Tibial nerve (tissue), 4 donors: ENCODE results near the gene APLP1. TPM values are rescaled to one million over a fixed set of nuclear protein-coding genes. Genes with fewer than 3 reads are reported as not detected.
"Not testable (repeated sequence)": the region's sequence is repeated elsewhere in the genome, so short reads cannot be mapped to it uniquely, and the experiment has no call there.

Source experiments
- DNase-seq, 2 donors: peaks; one replicate each; pipeline ENCODE4 v3.0.0-alpha.2; 2019; ENCODE audit warnings: low spot score in 2 of 2
- H3K27ac ChIP-seq, 4 donors: fragments of 200-600 bp; sonication (generic) in 3 of 4; one replicate each; pipeline ENCODE4 v1.5.1; 2017 to 2019; ENCODE audit warnings: mild to moderate bottlenecking in 1 of 4
- H3K27me3 ChIP-seq, 2 donors: fragments of 200-600 bp; sonication (generic) in 1 of 2; one replicate each; pipeline versions ENCODE4 v1.5.1 to v1.6.0; 2017 to 2019
- H3K36me3 ChIP-seq, 3 donors: fragments of 200-600 bp; sonication (generic); one replicate each; pipeline ENCODE4 v1.5.1; 2018 to 2019
- H3K4me1 ChIP-seq, 4 donors: fragments of 200-600 bp; sonication (generic) in 3 of 4; one replicate each; pipeline ENCODE4 v1.5.1; 2017 to 2019
- H3K4me3 ChIP-seq, 4 donors: fragments of 200-600 bp; sonication (generic) in 3 of 4; one replicate each; pipeline ENCODE4 v1.5.1; 2017 to 2019; ENCODE audit warnings: mild to moderate bottlenecking in 1 of 4, moderate library complexity in 1 of 4
- H3K9me3 ChIP-seq, 4 donors: fragments of 200-600 bp; sonication (generic) in 3 of 4; one replicate each; pipeline ENCODE4 v1.5.1; 2017 to 2019
- CTCF ChIP-seq, 5 experiments: fragments of 200-600 bp in 3 of 5; fragments of 450-650 bp in 2 of 5; sonication (generic) in 3 of 5; IDR thresholded peaks; one replicate each; pipeline ENCODE4 v1.5.1; 2016 to 2019; ENCODE audit warnings: antibody characterized with exemption in 5 of 5, mild to moderate bottlenecking in 3 of 5, moderate library complexity in 2 of 5
- EP300 ChIP-seq, 2 donors: sonication (generic); formaldehyde crosslinking; IDR thresholded peaks; one replicate each; pipeline ENCODE4 v1.6.1; 2017; ENCODE audit warnings: antibody characterized with exemption in 2 of 2, mild to moderate bottlenecking in 1 of 2
- POLR2A ChIP-seq, 2 donors: fragments of 450-650 bp; IDR thresholded peaks; one replicate each; pipeline ENCODE4 v1.6.1; 2017; ENCODE audit warnings: antibody characterized with exemption in 2 of 2, mild to moderate bottlenecking in 2 of 2, moderate library complexity in 2 of 2
- WGBS, 2 donors: methylation state at CpG; one replicate each; pipeline ENCODE4 v1.1.5; 2018; 5-methylcytosine and 5-hydroxymethylcytosine counted together
- total RNA-seq, 4 donors: library from RNA; depleted of rRNA; stranded (reverse); fragments of >200 nt; gene quantifications; one replicate each; pipeline ENCODE4 v1.1.0, GENCODE V29; 2016

APLP1 gene
- total RNA-seq, 4 donors from 2014 or later: 8.7 to 19.7 (median 10.7) TPM

GRCh38 chr19:35832054-35832453 lies 36.3 kb upstream of the APLP1 start:
- H3K4me1 ChIP-seq: no peaks in the 10 kb centered on the region
- TF ChIP-seq EP300 (IDR thresholded peaks at IDR 0.05) (no peak), CTCF (IDR thresholded peaks at IDR 0.05) (no peak)
- WGBS, 2 donors: 68 to 74% methylated on average over 4 of the region's 4 CpGs
- no peaks in the 10 kb centered on the region for H3K36me3 ChIP-seq
- no peaks in the 10 kb centered on the region for H3K9me3 ChIP-seq
- H3K4me3 ChIP-seq: no peak overlapping the region
- H3K27me3 ChIP-seq: peaks cover 0 to 33% of the 10 kb centered on the region in 2 donors
- H3K27ac ChIP-seq: no peak overlapping the region
- no peak for DNase-seq

DNA sequence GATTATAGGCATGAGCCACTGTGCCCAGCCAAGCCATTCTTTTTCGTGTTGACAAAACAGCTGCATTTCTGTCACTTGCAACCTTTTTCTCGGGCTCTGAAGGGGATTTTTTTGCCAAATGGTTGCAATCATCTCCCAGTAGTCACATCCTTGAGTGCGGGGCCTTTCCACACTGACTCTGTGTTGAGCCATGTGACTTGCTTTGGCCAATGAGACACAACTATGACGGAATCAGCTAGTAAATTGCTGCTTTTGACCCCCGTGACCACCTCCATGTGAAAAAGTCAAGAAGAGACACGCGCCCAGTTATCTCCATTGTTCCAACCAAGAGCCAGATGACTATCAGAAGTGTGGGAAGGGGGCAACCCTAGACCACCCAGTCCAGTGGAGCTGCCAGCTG lies 34.4 kb upstream of the APLP1 start:
- Histone ChIP-seq H3K36me3 (no peaks in the 10 kb centered on the region), H3K27me3 (peaks cover 0 to 27% of the 10 kb centered on the region in 2 donors), H3K9me3 (peaks cover 0 to 17% (median 2%) of the 10 kb centered on the region in 4 donors), H3K27ac (no peak overlapping the region), H3K4me3 (no peak overlapping the region), H3K4me1 (no peaks in the 10 kb centered on the region)
- WGBS, 2 donors: 45 to 62% methylated on average over 7 of the region's 7 CpGs
- TF ChIP-seq POLR2A (IDR thresholded peaks at IDR 0.05): no peak
- no peak for TF ChIP-seq CTCF (IDR thresholded peaks at IDR 0.05)
- TF ChIP-seq EP300 (IDR thresholded peaks at IDR 0.05): no peak
- DNase-seq: no peak

- H3K27ac ChIP-seq, DNase-seq, H3K4me3 ChIP-seq, H3K4me1 ChIP-seq, H3K36me3 ChIP-seq: not testable (repeated sequence)
- peaks cover 0 to 36% (median 5%) of the 10 kb centered on the region in 4 donors for H3K9me3 ChIP-seq
- peaks cover 0 to 13% of the 10 kb centered on the region in 2 donors for H3K27me3 ChIP-seq
- 50 to 53% methylated on average over 11 of the region's 11 CpGs for WGBS, 2 donors
Measured at GRCh38 chr19:35836096-35836495, 32.3 kb upstream of the APLP1 start.

GRCh38 chr19:35841961-35842595 lies 26.3 kb upstream of the APLP1 start:
- DNase-seq: no peak
- 79 to 87% methylated on average over 12 to 13 of the region's 13 CpGs for WGBS, 2 donors

DNA sequence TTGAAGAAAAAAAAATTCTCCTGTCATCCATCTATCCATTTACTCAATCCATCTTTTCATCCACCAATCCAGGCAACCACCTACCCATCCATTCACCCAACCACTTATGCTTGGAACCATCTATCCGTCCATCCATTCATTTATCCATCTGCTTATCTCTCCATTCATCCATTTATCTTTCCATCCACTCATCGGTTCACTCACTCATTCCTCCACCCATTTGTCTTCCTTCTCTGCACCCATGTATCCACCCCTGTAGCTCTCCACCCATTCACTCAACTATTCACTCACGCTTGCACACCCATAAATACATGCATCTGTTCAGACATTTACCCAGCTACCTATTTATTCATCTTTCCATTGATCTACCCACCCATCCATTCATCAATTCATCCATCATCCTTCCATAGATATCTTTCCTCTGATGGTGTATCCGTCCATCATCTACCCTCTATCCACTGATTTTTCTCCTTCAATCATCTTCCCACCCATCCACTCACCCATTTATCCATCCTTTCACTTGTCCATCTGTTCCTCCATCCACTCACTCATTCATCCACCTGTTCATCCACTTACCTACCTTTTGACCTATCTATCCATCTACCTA lies 25.6 kb upstream of the APLP1 start:
- WGBS, 2 donors: 84 to 89% methylated on average over 4 of the region's 4 CpGs
- H3K27ac ChIP-seq: no peak overlapping the region
- peaks cover 2 to 48% of the 10 kb centered on the region in 2 donors for H3K27me3 ChIP-seq
- H3K9me3 ChIP-seq: peaks cover 0 to 45% (median 5%) of the 10 kb centered on the region in 4 donors
- TF ChIP-seq EP300 (IDR thresholded peaks at IDR 0.05) (no peak), POLR2A (IDR thresholded peaks at IDR 0.05) (no peak), CTCF (IDR thresholded peaks at IDR 0.05) (no peak)
- H3K4me3 ChIP-seq: no peak overlapping the region
- DNase-seq: no peak
- peaks cover 0 to 22% (median 9%) of the 10 kb centered on the region in 4 donors for H3K4me1 ChIP-seq
- H3K36me3 ChIP-seq: no peaks in the 10 kb centered on the region

More at GRCh38 chr19:35841961-35842595, 26.3 kb upstream of the APLP1 start:
- no peak overlapping the region for H3K27ac ChIP-seq
- H3K9me3 ChIP-seq: peaks cover 0 to 50% (median 5%) of the 10 kb centered on the region in 4 donors
- no peak overlapping the region for H3K4me3 ChIP-seq
- H3K36me3 ChIP-seq: no peaks in the 10 kb centered on the region
- peaks cover 0 to 22% (median 9%) of the 10 kb centered on the region in 4 donors for H3K4me1 ChIP-seq
- TF ChIP-seq CTCF (IDR thresholded peaks at IDR 0.05) (no peak), EP300 (IDR thresholded peaks at IDR 0.05) (no peak), POLR2A (IDR thresholded peaks at IDR 0.05) (no peak)
- H3K27me3 ChIP-seq: peaks cover 2 to 41% of the 10 kb centered on the region in 2 donors
